Measurements from ENCODE around the gene CPXM2.

The CPXM2 gene

DNA sequence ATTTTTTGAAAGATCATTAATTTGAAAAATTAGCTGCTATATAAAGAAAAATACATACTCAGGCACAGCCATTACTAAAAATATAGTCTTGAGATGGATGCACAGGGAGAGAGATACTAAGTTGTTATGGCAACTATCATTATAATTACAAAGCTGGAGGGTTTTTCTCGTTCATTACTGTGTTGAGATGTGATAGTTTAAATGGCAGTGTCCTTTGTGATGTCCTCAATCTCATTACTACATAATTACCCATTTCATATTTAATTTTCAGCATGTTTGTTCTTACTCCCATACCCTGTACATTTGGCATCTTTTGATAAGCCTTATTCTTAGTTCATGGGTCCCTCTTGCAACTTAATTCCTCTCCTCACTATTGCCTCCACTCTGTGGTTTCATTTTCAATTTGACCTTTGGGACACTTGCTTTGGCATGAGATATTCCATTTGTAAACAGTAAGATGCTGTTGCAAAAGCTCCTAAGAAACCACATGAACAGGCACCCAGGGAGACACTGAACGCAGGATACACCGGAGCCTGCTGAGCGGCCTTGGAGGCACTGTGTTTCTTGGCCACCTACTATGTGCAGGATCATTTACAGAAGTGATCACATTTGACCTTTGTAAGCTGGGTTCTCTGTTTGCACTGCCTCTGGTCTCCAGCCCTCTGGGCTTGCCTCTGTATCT is 4.8 kb upstream of the CPXM2 start:
- no peak for DNase-seq (ENCODE audit: low read depth)
- H3K4me3 ChIP-seq (ENCODE audit: control insufficient read depth, low read depth, low read length), result no peak overlapping the region
- TF ChIP-seq, protein P1, sequence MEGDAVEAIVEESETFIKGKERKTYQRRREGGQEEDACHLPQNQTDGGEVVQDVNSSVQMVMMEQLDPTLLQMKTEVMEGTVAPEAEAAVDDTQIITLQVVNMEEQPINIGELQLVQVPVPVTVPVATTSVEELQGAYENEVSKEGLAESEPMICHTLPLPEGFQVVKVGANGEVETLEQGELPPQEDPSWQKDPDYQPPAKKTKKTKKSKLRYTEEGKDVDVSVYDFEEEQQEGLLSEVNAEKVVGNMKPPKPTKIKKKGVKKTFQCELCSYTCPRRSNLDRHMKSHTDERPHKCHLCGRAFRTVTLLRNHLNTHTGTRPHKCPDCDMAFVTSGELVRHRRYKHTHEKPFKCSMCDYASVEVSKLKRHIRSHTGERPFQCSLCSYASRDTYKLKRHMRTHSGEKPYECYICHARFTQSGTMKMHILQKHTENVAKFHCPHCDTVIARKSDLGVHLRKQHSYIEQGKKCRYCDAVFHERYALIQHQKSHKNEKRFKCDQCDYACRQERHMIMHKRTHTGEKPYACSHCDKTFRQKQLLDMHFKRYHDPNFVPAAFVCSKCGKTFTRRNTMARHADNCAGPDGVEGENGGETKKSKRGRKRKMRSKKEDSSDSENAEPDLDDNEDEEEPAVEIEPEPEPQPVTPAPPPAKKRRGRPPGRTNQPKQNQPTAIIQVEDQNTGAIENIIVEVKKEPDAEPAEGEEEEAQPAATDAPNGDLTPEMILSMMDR (IDR thresholded peaks at IDR 0.05; ENCODE audit: control insufficient read depth, insufficient read depth, low read depth, low read length, missing control alignments), result no peak

DNA sequence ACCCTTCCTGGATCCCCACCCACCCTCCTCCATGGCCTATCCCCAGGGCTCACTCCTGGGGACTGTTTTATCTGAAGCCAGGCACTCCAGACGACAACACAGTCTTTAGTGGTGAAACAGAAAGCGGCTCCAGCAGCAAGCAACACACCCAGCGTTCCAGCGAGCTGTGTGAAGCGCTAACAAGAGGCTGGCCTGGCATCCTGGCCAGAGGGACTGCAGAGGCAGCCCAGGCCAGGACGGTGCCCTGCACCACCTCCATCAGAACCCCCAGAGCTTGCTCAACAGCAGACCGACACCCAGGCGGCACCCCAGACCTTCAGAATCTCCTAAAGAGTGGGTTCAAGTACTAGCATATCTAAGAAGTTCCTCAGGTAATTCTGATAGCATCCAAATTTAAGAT is 2.0 kb upstream of the CPXM2 start:
- no peak overlapping the region for H3K4me3 ChIP-seq (ENCODE audit: control insufficient read depth, low read depth, low read length)
- TF ChIP-seq, protein P1 (IDR thresholded peaks at IDR 0.05; ENCODE audit: control insufficient read depth, insufficient read depth, low read depth, low read length, missing control alignments), result no peak
- no peak for DNase-seq (ENCODE audit: low read depth)

DNA sequence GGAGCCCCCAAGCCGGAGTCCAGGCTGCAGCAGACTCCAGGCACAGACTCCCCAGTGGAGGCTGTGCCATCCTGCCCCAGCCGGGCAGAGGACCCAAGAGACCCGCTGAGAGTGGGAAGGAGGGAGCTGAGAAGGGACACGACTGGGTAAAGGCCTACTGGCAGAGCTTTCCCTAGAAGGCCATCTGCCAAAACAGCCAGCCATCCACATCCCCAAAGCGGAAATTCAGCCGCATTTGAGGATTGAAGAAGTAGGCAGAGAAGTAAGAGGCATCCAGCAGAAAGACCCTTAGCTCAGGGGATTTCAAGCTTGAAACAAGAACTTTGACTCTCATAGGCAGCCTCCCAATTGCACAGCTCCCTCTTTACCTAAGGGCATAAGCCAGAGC is 857 bp downstream of the CPXM2 start:
- TF ChIP-seq, protein P1 (IDR thresholded peaks at IDR 0.05; ENCODE audit: control insufficient read depth, insufficient read depth, low read depth, low read length, missing control alignments), result no peak
- DNase-seq (ENCODE audit: low read depth), result no peak
- peak overlapping the region; percentile 62 for H3K4me3 ChIP-seq (ENCODE audit: control insufficient read depth, low read depth, low read length)

DNA sequence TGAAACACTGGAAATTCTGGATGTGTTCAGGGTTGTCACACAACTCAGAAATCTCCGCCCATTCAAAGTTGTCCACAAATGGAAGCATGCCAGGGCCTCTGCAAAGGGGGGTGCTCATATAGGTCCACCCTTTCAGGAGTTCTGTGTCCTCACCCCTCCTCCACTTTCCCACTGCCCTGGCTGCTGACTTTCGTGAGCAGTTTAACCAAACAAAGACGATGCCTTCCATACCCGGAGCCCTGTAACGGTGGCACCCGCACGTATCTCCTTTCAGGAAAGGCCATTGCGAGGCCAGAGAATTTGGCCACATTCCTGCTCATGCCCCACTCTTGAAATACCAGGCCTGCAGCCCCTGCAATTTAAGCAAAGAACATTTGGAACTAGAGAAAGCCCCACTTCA is 1.4 kb downstream of the CPXM2 start:
- TF ChIP-seq, protein P1 (IDR thresholded peaks at IDR 0.05; ENCODE audit: control insufficient read depth, insufficient read depth, low read depth, low read length, missing control alignments), result no peak
- no peak for DNase-seq (ENCODE audit: low read depth)
- peak overlapping the region; percentile 62 for H3K4me3 ChIP-seq (ENCODE audit: control insufficient read depth, low read depth, low read length)

DNA sequence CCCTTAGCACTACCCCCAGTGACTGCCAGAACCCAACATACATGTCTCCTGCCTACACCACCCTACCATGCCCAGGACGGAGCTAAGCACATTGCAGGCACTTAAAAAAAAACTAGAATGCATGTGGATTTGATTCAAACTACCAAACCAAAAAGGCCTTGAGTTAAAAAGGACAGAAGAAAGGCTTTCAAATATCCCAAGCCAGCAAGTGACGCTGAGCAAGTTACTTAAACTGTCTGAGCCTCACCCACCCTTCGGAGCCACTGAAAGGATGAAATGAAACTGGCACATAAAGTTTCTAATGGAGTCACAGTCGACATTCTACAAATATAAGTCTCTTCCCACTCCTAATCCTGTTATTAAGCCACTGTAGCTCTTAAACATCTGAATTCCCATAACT is 1.8 kb downstream of the CPXM2 start:
- H3K4me3 ChIP-seq (ENCODE audit: control insufficient read depth, low read depth, low read length), result no peak overlapping the region; the same call in 1 of the 2 replicates
- TF ChIP-seq, protein P1 (IDR thresholded peaks at IDR 0.05; ENCODE audit: control insufficient read depth, insufficient read depth, low read depth, low read length, missing control alignments), result no peak
- no peak for DNase-seq (ENCODE audit: low read depth)

DNA sequence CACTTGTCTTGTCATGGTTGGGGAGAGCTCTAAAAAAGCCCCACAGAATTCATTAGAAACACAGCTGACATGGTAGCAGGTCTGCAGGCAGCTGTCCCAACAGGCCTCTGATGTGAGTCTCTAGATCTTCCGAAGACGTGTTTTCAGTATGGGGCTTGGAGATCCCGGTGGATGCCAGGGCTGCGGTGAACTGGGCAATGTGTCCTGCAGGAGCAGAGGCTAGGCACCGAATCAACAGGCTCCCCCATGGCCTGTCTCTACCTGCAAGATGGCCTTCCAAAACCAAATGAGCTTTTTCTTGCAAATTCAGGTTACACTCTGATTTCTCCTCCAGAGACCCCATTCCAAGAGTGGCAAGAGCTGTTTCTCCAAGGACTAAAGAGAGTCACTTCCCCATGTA is 2.9 kb downstream of the CPXM2 start:
- no peak for DNase-seq (ENCODE audit: low read depth)
- H3K4me3 ChIP-seq (ENCODE audit: control insufficient read depth, low read depth, low read length), result no peak overlapping the region
- TF ChIP-seq, protein P1 (IDR thresholded peaks at IDR 0.05; ENCODE audit: control insufficient read depth, insufficient read depth, low read depth, low read length, missing control alignments), result no peak

Data from AG09309 (cell line).